A549 treated with ZK216348 at 1 μM for 4 hours (cell line): Measurements from ENCODE around the gene GLYR1. TPM values are rescaled to one million over a fixed set of nuclear protein-coding genes. Genes with fewer than 3 reads are reported as not detected.

Source experiments
- total RNA-seq: library from RNA; stranded (reverse); fragments of 200-300 nt; extraction: Qiagen RNA extraction; gene quantifications from 5 replicates; pipeline ENCODE4 v1.2.3, GENCODE V29; 2022; ENCODE audit warnings: low read depth

GLYR1 gene
- total RNA-seq, result 40.4 to 43.5 TPM (median 41.0 TPM) in 5 replicates

GRCh38 chr16:4846901-4847773, at the start of gene GLYR1, which contains the start of gene UBN1:
Gene GLYR1, minus strand, starts transcription at chr16:4847288. Its CDS starts 23 bp downstream, at chr16:4847265.
Gene UBN1, plus strand, starts transcription at chr16:4847481. Its CDS starts 5,437 bp downstream, at chr16:4852918.

GRCh38 chr16:4801962-4802658, 45.0 kb downstream of the GLYR1 start, which contains the start of gene ROGDI:
Gene ROGDI, minus strand, starts transcription at chr16:4802633. Its CDS starts 62 bp downstream, at chr16:4802571.

GRCh38 chr16:4795181-4795827, 51.8 kb downstream of the GLYR1 start, which contains the start of gene SMIM22:
Gene SMIM22, plus strand, starts transcription at chr16:4795369. Its CDS starts 366 bp downstream, at chr16:4795735.

GRCh38 chr16:4787627-4788482, 59.2 kb downstream of the GLYR1 start, which contains the start of gene SEPTIN12:
Gene SEPTIN12, minus strand, starts transcription at chr16:4788345. Its CDS starts 700 bp downstream, at chr16:4787645.

GRCh38 chr16:4766875-4767628, 80.0 kb downstream of the GLYR1 start, which contains the start of gene ZNF500:
Gene ZNF500, minus strand, starts transcription at chr16:4767162. Its CDS starts 1,184 bp downstream, at chr16:4765978.

Other genes with a start within 250 kb of the GLYR1 start
- gene UBALD1, start 232.4 kb downstream of the GLYR1 start, total RNA-seq, result 24.3 to 67.9 TPM (median 60.3 TPM) in 5 replicates
- 29.4 to 49.3 TPM (median 40.3 TPM) in 5 replicates for gene MGRN1, start 222.5 kb downstream of the GLYR1 start, total RNA-seq
- 13.1 to 26.3 TPM (median 24.8 TPM) in 5 replicates for gene NUDT16L1, start 153.7 kb downstream of the GLYR1 start, total RNA-seq
- 16.5 to 28.9 TPM (median 28.2 TPM) in 5 replicates for gene ANKS3, start 113.0 kb downstream of the GLYR1 start, total RNA-seq
- 1.2 to 2.1 TPM (median 1.4 TPM) in 5 replicates for gene DNAAF8, start 112.8 kb downstream of the GLYR1 start, total RNA-seq
- gene ZNF500, start 80.1 kb downstream of the GLYR1 start, total RNA-seq, result 5.4 to 10.9 TPM (median 8.2 TPM) in 5 replicates
- gene SEPTIN12, start 58.9 kb downstream of the GLYR1 start, total RNA-seq, result not detected in 5 replicates
- not detected in 5 replicates for gene SMIM22, start 51.9 kb downstream of the GLYR1 start, total RNA-seq
- 10.7 to 16.2 TPM (median 15.6 TPM) in 5 replicates for gene ROGDI, start 44.7 kb downstream of the GLYR1 start, total RNA-seq
- gene UBN1, start 193 bp upstream of the GLYR1 start, total RNA-seq, result 21.5 to 30.9 TPM (median 27.2 TPM) in 5 replicates
- gene PPL, start 89.9 kb upstream of the GLYR1 start, total RNA-seq, result 2.6 to 4.8 TPM (median 4.1 TPM) in 5 replicates
- gene SEC14L5, start 111.0 kb upstream of the GLYR1 start, total RNA-seq, result 0.05 to 0.11 TPM (median 0.11 TPM) in 3 of 5 replicates, not detected in the others
- 12.4 to 19.2 TPM (median 18.4 TPM) in 5 replicates for gene NAGPA, start 186.6 kb upstream of the GLYR1 start, total RNA-seq
- not detected in 5 replicates for gene C16orf89, start 218.7 kb upstream of the GLYR1 start, total RNA-seq
- gene ALG1, start 224.6 kb upstream of the GLYR1 start, total RNA-seq, result 28.2 to 37.7 TPM (median 37.2 TPM) in 5 replicates